NCI-H187 (cell line): ENCODE measurements around the gene TSPAN31.

ENCODE experiments used
- DNase-seq, 2 experiments: peaks; one replicate each; lab custom pipeline; 2025; lab: John Stamatoyannopoulos, UW

Gene TSPAN31

GRCh38 chr12:57752668-57753000, 7.8 kb downstream of the TSPAN31 start:
- no peak for DNase-seq

GRCh38 chr12:57753756-57754337, 9.0 kb downstream of the TSPAN31 start:
- no peak for DNase-seq

- peak; percentile 89 to 95 for DNase-seq
Observed at GRCh38 chr12:57754411-57755193, 9.8 kb downstream of the TSPAN31 start, which contains the start of gene MARCHF9. Gene MARCHF9 (plus strand): TSS chr12:57755103. CDS start chr12:57755529, 426 bp downstream.

- no peak for DNase-seq
Observed at GRCh38 chr12:57755194-57755453, 10.3 kb downstream of the TSPAN31 start.

- DNase-seq, result no peak
Observed at GRCh38 chr12:57755454-57756372, 10.9 kb downstream of the TSPAN31 start.

GRCh38 chr12:57756406-57757341, 11.8 kb downstream of the TSPAN31 start:
- no peak for DNase-seq

GRCh38 chr12:57757771-57758170, 12.9 kb downstream of the TSPAN31 start:
- DNase-seq, result no peak

GRCh38 chr12:57758552-57759359, 13.9 kb downstream of the TSPAN31 start:
- DNase-seq, result no peak

GRCh38 chr12:57759360-57759980, 14.6 kb downstream of the TSPAN31 start:
- no peak for DNase-seq

- no peak for DNase-seq
Observed at GRCh38 chr12:57760347-57760982, 15.6 kb downstream of the TSPAN31 start.

GRCh38 chr12:57761391-57761998, 16.7 kb downstream of the TSPAN31 start:
- DNase-seq, result no peak

- no peak for DNase-seq
Observed at GRCh38 chr12:57762463-57762862, 17.6 kb downstream of the TSPAN31 start.

- no peak for DNase-seq
Observed at GRCh38 chr12:57763881-57764661, 19.2 kb downstream of the TSPAN31 start.

- no peak for DNase-seq
Observed at GRCh38 chr12:57764662-57765002, 19.8 kb downstream of the TSPAN31 start.

- no peak for DNase-seq
Observed at GRCh38 chr12:57765003-57765697, 20.3 kb downstream of the TSPAN31 start.

- no peak for DNase-seq
Observed at GRCh38 chr12:57765698-57766463, 21.0 kb downstream of the TSPAN31 start.
